HG03103 (cell line): Measurements from ENCODE around the gene SYT12.
A peak's percentile ranks its signal among the peaks of the same experiment; 100 is the strongest.

Source experiments
- ATAC-seq: cut with Tn5 transposase; IDR thresholded peaks from one replicate; pipeline ENCODE4 v1.9.1; 2021; ENCODE audit warnings: low read depth; ENCODE audit not compliant: unreplicated experiment

The SYT12 gene

GRCh38 chr11:67027483-67027930 lies 4.6 kb downstream of the SYT12 start:
- no peak for ATAC-seq

GRCh38 chr11:67027943-67028542 lies 5.1 kb downstream of the SYT12 start:
- ATAC-seq: peak; percentile 45

- ATAC-seq: no peak
Measured at GRCh38 chr11:67029146-67029545, 6.2 kb downstream of the SYT12 start.

GRCh38 chr11:67030976-67031375 lies 8.0 kb downstream of the SYT12 start:
- ATAC-seq: no peak

DNA sequence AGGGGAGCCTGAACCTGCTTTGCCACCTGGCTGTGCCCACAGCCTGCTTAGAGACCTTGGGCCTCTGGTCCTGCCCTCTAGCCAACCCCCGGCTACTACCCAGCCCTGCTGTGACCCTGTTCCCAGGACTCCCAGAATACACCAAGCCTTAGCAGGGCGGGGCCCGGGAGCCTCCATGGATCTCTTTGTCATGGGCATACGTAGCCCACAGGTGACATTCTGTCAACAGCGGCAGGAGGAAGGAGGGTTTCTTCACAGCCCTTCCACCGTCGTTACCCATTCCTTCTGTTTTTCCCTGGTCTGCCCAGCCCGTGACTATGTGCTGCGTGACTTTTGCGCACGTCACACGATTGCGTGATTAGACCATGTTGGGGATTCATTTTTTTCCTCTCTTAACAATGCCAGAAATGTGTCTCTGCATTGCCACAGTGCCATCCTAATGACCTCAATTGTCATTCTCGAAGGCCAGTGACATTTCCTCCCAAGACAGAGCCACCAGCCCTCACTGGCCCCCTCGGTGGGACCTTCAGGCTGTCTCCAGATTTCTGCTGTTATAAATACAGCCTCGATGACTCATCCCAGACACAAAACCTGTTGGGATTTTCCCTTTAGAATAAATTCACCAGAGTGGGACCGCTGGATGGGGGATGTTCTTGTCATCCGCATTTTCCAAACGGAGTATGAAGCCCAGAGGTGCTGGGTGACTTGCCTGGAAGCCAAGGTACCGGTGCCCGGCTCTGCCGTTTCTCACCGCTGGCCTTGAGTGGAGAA lies 9.0 kb downstream of the SYT12 start:
- no peak for ATAC-seq

DNA sequence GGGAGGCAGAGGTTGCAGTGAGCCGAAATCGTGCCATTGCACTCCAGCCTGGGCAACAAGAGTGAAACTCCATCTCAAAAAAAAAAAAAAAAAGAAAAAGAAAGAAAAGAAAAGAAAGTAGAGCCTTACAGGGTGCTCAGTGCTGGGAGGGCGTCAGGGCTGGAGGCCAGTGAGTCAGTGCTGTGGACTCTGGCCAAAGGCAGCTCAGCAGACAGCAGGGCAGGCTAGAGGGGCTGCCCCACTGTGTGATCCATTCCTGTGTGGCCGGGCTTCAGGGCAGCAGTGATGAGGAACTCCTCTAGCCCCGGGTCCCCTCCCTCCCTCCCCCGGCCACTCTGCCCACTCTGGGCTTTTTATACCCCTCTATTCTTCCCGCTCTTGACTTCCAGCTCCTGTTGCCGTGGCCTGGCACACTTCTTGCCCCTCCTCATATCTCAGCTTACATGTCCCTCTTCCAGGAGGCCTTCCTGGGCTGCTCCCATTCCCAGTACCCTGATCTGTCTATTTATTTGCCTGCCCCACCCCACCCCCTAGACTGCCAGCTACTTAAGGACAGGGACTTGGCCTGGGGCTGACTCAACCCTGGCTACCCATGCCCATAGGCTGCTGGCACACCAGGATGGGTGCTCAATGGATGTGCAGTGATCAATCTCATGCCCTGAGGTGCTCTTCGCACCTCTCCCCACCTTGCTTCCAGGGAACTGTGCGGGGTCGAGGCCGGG lies 10.1 kb downstream of the SYT12 start:
- ATAC-seq: no peak

GRCh38 chr11:67033661-67034166 lies 10.8 kb downstream of the SYT12 start:
- ATAC-seq: no peak

GRCh38 chr11:67034350-67034749 lies 11.4 kb downstream of the SYT12 start:
- ATAC-seq: no peak

- ATAC-seq: no peak
Measured at GRCh38 chr11:67040147-67040546, 17.2 kb downstream of the SYT12 start.

- no peak for ATAC-seq
Measured at GRCh38 chr11:67041602-67042001, 18.7 kb downstream of the SYT12 start.

DNA sequence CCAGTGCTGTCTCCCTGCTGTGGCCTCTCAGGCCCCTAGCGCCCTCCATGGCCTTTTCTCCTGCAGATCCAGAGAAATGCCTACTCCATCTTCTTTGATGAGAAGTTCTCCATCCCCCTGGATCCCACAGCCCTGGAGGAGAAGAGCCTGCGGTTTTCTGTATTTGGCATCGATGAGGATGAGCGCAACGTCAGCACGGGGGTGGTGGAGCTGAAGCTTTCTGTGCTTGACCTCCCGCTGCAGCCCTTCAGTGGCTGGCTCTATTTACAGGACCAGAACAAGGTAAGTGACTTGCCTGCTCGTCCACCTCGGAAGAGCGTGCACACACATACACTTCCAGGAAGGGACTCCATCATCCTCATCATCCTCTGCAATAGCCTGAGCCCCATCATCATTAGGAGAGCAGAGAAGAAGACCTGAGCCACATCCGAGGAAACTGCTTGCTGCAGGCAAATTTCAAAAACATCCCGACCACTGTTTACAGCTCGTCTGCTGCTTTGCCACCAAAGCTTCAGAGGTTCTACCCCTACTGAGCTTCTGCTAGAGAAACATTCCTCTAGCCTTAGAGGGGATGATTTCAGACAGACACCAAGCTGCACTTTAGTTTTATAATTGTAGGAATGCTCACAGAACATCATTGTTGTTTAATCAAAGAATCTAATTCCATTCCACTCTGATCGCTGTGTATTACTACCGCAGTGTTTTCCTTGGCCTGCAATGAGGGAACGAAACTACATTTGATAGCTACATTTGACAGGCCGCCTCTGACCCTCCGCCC lies 20.8 kb downstream of the SYT12 start:
- no peak for ATAC-seq

- ATAC-seq: no peak
Measured at GRCh38 chr11:67044496-67044895, 21.6 kb downstream of the SYT12 start.

GRCh38 chr11:67045314-67045713 lies 22.4 kb downstream of the SYT12 start:
- no peak for ATAC-seq

- ATAC-seq: no peak
Measured at GRCh38 chr11:67048515-67049130, 25.7 kb downstream of the SYT12 start.

GRCh38 chr11:67050139-67050538 lies 27.2 kb downstream of the SYT12 start:
- ATAC-seq: no peak

GRCh38 chr11:67051180-67051893 lies 28.4 kb downstream of the SYT12 start:
- ATAC-seq: no peak

GRCh38 chr11:67051945-67052488 lies 29.1 kb downstream of the SYT12 start:
- ATAC-seq: no peak

DNA sequence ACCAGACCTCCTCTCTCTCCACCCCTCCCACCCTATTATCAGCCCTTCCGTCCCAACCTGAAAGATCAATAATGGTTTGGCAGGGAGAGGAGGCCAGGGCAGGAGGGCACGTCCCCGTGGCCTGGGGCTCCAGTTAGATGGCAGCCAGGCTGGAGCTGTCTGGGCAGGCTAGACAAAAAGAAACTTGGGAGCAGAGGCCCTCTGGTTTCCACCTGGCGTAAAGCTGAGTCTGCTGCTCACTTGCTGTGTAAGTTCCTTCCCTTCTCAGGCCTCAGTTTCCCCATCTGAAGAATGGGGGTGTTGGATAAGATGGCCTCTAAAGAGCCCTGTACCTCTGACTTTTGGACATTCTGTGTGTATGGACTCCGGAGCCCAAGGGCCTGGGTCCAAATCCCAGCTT lies 30.0 kb downstream of the SYT12 start:
- ATAC-seq: no peak

DNA sequence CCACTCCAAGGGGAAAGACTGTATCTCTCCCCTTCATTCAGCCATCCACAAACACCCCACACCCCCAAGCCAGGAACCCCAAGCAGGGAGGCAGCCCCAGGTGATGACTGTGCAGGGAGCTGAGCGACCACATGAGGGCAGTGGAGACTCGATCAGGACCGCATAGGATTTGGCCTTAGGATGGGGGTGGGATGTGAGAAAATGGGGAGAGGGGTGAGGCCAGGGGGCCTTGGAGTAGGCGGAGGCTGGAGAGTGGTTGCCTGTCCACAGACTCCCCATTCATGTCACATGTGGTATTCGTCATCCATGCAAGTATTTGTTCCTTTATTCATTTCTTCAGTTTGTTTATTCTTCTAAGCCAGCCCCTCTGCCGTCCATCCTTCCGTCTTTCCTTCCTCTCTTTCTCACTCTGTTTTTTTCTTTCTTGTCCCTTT lies 31.0 kb downstream of the SYT12 start:
- no peak for ATAC-seq
